HepG2 (cell line): ENCODE data around the gene KRTAP10-6. TPM values are rescaled to one million over a fixed set of nuclear protein-coding genes. Genes with fewer than 3 reads are reported as not detected.

Source experiments
- ATAC-seq: fragments of 200-7000 bp; cut with Tn5 transposase; 3 replicates; pipeline ENCODE4 v1.9.1; 2020; ENCODE audit warnings: mild to moderate bottlenecking, moderate library complexity
- BruUV-seq: library from RNA; stranded (reverse); fragments of 400-500 nt; replicated peaks from 2 replicates; lab custom pipeline; 2021; lab: Mats Ljungman, UMichigan
- CTCF ChIA-PET: fragments of 300-600 bp; formaldehyde crosslinking; extraction: SDS; loops from one replicate; lab custom pipeline; 2021; ENCODE audit warnings: low total read pairs, inconsistent platforms, low intra/inter-chr PET ratio; lab: Yijun Ruan, JAX
- POLR2A ChIA-PET: fragments of 350-600 bp; sonication (Branson Sonifier 250); formaldehyde crosslinking; loops from one replicate; lab custom pipeline; 2020; ENCODE audit warnings: antibody characterized with exemption, inconsistent platforms; lab: Yijun Ruan, JAX
- DNase-seq: peaks from one replicate; pipeline ENCODE4 v3.0.0-alpha.2; 2015; ENCODE audit warnings: low spot score
- FAIRE-seq: peaks from 3 replicates; lab custom pipeline; 2011; peaks lifted over from hg19 to GRCh38; lab: Jason Lieb, UNC
- H2AFZ ChIP-seq: one replicate; pipeline ENCODE4 v1.6.1; 2011; ENCODE audit warnings: low read length, inconsistent platforms
- H3K27ac ChIP-seq: fragments of 300-600 bp; 3 replicates; pipeline ENCODE4 v1.8.0; 2011; ENCODE audit warnings: mixed run types, mild to moderate bottlenecking, mixed read lengths, low read length, inconsistent platforms; ENCODE audit not compliant: insufficient read depth; ENCODE audit errors: extremely low read length
- H3K27me3 ChIP-seq, 2 experiments: fragments of 200-600 bp in 1 of 2; 2 replicates in 1 of 2; 3 replicates in 1 of 2; pipeline versions ENCODE4 v1.6.0 to v1.8.0; 2011; ENCODE audit warnings: low read length in 2 of 2, mild to moderate bottlenecking in 2 of 2, moderate library complexity in 2 of 2, inconsistent platforms in 1 of 2; ENCODE audit not compliant: insufficient read depth in 2 of 2, control insufficient read depth in 1 of 2
- H3K36me3 ChIP-seq, 2 experiments: fragments of 200-600 bp in 1 of 2; replicated peaks in 1 of 2; 2 replicates in 1 of 2; 3 replicates in 1 of 2; pipeline versions ENCODE4 v1.5.1 to v1.8.0; 2011; ENCODE audit warnings: low read length in 2 of 2, inconsistent platforms in 1 of 2; ENCODE audit not compliant: insufficient read depth in 2 of 2, control insufficient read depth in 1 of 2
- H3K4me1 ChIP-seq: 2 replicates; pipeline ENCODE4 v1.5.1; 2012; ENCODE audit warnings: low read length, inconsistent platforms; ENCODE audit not compliant: insufficient read depth
- H3K4me2 ChIP-seq: 2 replicates; pipeline ENCODE4 v1.6.0; 2011; ENCODE audit warnings: low read depth, low read length, inconsistent platforms
- H3K4me3 ChIP-seq, 3 experiments: fragments of 200-600 bp in 1 of 3; sonication (generic), shearing (Covaris generic) in 1 of 3; replicated peaks in 1 of 3; 2 replicates each; pipeline ENCODE4 v1.5.1; 2011 to 2016; ENCODE audit warnings: low read length in 3 of 3, inconsistent platforms in 2 of 3, low read depth in 2 of 3, mild to moderate bottlenecking in 2 of 3, control low read depth in 1 of 3, mixed read lengths in 1 of 3; ENCODE audit not compliant: insufficient read depth in 1 of 3
- H3K79me2 ChIP-seq: one replicate; pipeline ENCODE4 v1.6.1; 2011; ENCODE audit warnings: low read length, inconsistent platforms; ENCODE audit not compliant: insufficient read depth
- H3K9ac ChIP-seq: 2 replicates; pipeline ENCODE4 v1.6.0; 2011; ENCODE audit warnings: mild to moderate bottlenecking, low read depth, low read length, inconsistent platforms; ENCODE audit not compliant: insufficient read depth
- H3K9me3 ChIP-seq: 2 replicates; pipeline ENCODE4 v1.5.1; 2012; ENCODE audit warnings: mild to moderate bottlenecking, low read length
- H4K20me1 ChIP-seq: 2 replicates; pipeline ENCODE4 v1.6.0; 2011; ENCODE audit warnings: inconsistent platforms, mild to moderate bottlenecking, low read length, moderate library complexity; ENCODE audit not compliant: insufficient read depth
- PHF21A ChIP-seq: sonication (generic); formaldehyde crosslinking; IDR thresholded peaks from 2 replicates; pipeline ENCODE4 v1.5.0; 2020; ENCODE audit warnings: mild to moderate bottlenecking, missing genetic modification reagents
- WGBS: methylation state at CpG from one replicate; pipeline ENCODE4 v1.1.6; 2017; ENCODE audit warnings: low lambda C conversion rate; 5-methylcytosine and 5-hydroxymethylcytosine counted together
- in situ Hi-C: cut with HindIII; loops from 2 replicates; pipeline ENCODE4 v1.10.0; 2017; ENCODE audit warnings: low pct_unique_long_range_greater_than_20kb; ENCODE audit not compliant: extremely low pct_ligation_motif_present
- intact Hi-C: fragments of 100-400 bp; cut with micrococcal nuclease; formaldehyde crosslinking; loops from one replicate; pipeline ENCODE4 v1.10.0; 2022; ENCODE audit not compliant: unreplicated experiment
- polyA plus RNA-seq, 8 experiments: library from polyadenylated mRNA; depleted of rRNA in 3 of 8; stranded (reverse) in 7 of 8; unstranded in 1 of 8; fragments of >200 nt; fragmentation: Illumina TruSeq in 4 of 8; extraction: Trizol in 4 of 8; gene quantifications; 2 replicates each; pipeline versions ENCODE4 v1.2.1 to v1.2.3, GENCODE V29; 2011 to 2016; ENCODE audit warnings: low read depth in 4 of 8, missing spikeins in 1 of 8, mixed read lengths in 1 of 8; ENCODE audit not compliant: insufficient read depth in 1 of 8
- total RNA-seq, 5 experiments: library from RNA; depleted of rRNA; stranded (reverse); fragments of >200 nt; fragmentation: Illumina TruSeq; extraction: Trizol; gene quantifications; 2 replicates each; pipeline ENCODE4 v1.2.3, GENCODE V29; 2016; ENCODE audit warnings: low read depth in 1 of 5
- TF ChIP-seq, protein P1 (sequence below): IDR thresholded peaks from 2 replicates; pipeline ENCODE4 v1.6.1; 2016; ENCODE audit warnings: low read depth, missing genetic modification reagents, missing compliant biosample characterization

KRTAP10-6 gene
- total and polyA plus RNA-seq, 2 of the 13 experiments (the other 11 are each of a cell fraction or from before 2014, with no cell fraction given): not detected

- H3K9me3 ChIP-seq: no peaks in the 10 kb centered on the region
- FAIRE-seq (no peak), DNase-seq (no peak), ATAC-seq (no peak)
- WGBS: 94% methylated on average over 12 of the region's 12 CpGs
- no peaks in the 10 kb centered on the region for H3K79me2 ChIP-seq
- in situ Hi-C loops: no loop called here
- no peak overlapping the region for H2AFZ ChIP-seq
- POLR2A ChIA-PET: no interaction called here
- H3K4me1 ChIP-seq: peaks cover 52% of the 10 kb centered on the region
- BruUV-seq: no TSS peak
- H3K9ac ChIP-seq: no peak overlapping the region; the same call in 1 of the 2 replicates
- H3K4me3 ChIP-seq: no peak overlapping the region
- intact Hi-C loops: no loop called here
- H3K27ac ChIP-seq: peak overlapping the region; percentile 80
- CTCF ChIA-PET: no interaction called here
- no peak overlapping the region; the same call in 1 of the 2 replicates for H3K4me2 ChIP-seq
- no peaks in the 10 kb centered on the region for H3K27me3 ChIP-seq
- H4K20me1 ChIP-seq: no peaks in the 10 kb centered on the region
- no peaks in the 10 kb centered on the region for H3K36me3 ChIP-seq
- TF ChIP-seq, protein P1, sequence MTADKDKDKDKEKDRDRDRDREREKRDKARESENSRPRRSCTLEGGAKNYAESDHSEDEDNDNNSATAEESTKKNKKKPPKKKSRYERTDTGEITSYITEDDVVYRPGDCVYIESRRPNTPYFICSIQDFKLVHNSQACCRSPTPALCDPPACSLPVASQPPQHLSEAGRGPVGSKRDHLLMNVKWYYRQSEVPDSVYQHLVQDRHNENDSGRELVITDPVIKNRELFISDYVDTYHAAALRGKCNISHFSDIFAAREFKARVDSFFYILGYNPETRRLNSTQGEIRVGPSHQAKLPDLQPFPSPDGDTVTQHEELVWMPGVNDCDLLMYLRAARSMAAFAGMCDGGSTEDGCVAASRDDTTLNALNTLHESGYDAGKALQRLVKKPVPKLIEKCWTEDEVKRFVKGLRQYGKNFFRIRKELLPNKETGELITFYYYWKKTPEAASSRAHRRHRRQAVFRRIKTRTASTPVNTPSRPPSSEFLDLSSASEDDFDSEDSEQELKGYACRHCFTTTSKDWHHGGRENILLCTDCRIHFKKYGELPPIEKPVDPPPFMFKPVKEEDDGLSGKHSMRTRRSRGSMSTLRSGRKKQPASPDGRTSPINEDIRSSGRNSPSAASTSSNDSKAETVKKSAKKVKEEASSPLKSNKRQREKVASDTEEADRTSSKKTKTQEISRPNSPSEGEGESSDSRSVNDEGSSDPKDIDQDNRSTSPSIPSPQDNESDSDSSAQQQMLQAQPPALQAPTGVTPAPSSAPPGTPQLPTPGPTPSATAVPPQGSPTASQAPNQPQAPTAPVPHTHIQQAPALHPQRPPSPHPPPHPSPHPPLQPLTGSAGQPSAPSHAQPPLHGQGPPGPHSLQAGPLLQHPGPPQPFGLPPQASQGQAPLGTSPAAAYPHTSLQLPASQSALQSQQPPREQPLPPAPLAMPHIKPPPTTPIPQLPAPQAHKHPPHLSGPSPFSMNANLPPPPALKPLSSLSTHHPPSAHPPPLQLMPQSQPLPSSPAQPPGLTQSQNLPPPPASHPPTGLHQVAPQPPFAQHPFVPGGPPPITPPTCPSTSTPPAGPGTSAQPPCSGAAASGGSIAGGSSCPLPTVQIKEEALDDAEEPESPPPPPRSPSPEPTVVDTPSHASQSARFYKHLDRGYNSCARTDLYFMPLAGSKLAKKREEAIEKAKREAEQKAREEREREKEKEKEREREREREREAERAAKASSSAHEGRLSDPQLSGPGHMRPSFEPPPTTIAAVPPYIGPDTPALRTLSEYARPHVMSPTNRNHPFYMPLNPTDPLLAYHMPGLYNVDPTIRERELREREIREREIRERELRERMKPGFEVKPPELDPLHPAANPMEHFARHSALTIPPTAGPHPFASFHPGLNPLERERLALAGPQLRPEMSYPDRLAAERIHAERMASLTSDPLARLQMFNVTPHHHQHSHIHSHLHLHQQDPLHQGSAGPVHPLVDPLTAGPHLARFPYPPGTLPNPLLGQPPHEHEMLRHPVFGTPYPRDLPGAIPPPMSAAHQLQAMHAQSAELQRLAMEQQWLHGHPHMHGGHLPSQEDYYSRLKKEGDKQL (CRISPR knock-in tag): no peak
- TF ChIP-seq PHF21A (CRISPR knock-in tag): no peak
Measured at GRCh38 chr21:44594406-44594916, 2.2 kb upstream of the KRTAP10-6 start.
